Right lung (tissue), 10 donors: ENCODE measurements around the gene OR4K17. TPM values are rescaled to one million over a fixed set of nuclear protein-coding genes. Genes with fewer than 3 reads are reported as not detected.
"Not testable (repeated sequence)": the region's sequence is repeated elsewhere in the genome, so short reads cannot be mapped to it uniquely, and the experiment has no call there.

Experiments used
- DNase-seq, 2 donors: peaks; one replicate each; pipeline ENCODE4 v3.0.0-alpha.2; 2013
- long read RNA-seq, 8 donors: transcript quantifications; one replicate each; lab custom pipeline, GENCODE V29; 2026
- polyA plus RNA-seq, 5 donors: library from polyadenylated mRNA; unstranded; fragments of 120-200 nt; gene quantifications; one replicate each; pipeline versions ENCODE4 v1.2.1 to v1.2.3, GENCODE V29; 2013; ENCODE audit warnings: inconsistent platforms in 1 of 5, low replicate concordance in 1 of 5; ENCODE audit not compliant: insufficient read length in 5 of 5, insufficient read depth in 1 of 5

OR4K17 gene, protein sequence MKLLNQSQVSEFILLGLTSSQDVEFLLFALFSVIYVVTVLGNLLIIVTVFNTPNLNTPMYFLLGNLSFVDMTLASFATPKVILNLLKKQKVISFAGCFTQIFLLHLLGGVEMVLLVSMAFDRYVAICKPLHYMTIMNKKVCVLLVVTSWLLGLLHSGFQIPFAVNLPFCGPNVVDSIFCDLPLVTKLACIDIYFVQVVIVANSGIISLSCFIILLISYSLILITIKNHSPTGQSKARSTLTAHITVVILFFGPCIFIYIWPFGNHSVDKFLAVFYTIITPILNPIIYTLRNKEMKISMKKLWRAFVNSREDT
- polyA plus RNA-seq: under 1 TPM in 3 of 5 donors, not detected in 2; 0.06 to 0.12 (median 0.08) TPM
- long read RNA-seq, donor 1: 0 reads
- long read RNA-seq, donor 2: 0 reads
- long read RNA-seq, donor 3: 0 reads
- long read RNA-seq, donor 4: 0 reads
- long read RNA-seq, donor 5: 0 reads
- long read RNA-seq, donor 6: 0 reads
- long read RNA-seq, donor 7, partial matches to known transcripts: 19 of 27 reads
- long read RNA-seq, donor 7, other reads (novel, unspliced or antisense): 8 of 27 reads
- long read RNA-seq, donor 8: 0 reads

DNA sequence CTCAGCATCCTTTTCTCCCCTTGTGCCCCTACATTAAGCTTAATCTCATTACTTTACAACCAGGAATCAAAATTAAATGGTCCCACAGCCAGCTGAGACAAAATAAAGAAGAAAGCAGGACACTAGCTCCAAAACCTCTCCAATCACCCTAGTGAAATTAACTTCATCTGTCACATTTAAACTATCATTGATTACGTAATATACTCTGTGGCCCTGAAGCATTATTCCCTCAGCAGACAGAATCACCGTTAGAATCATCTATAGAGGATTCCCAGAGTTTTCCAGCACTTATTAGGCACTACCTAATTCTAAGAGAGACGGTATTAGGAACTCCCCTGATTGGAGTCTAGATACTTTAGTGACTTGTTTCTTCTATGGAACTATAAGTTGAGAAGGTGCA is at the start of gene OR4K17:
TSS of gene OR4K17 (plus strand) at position 302 of the 400 bp plus-strand sequence. CDS start 6,761 bp downstream, outside the sequence.
- no peak for DNase-seq

DNA sequence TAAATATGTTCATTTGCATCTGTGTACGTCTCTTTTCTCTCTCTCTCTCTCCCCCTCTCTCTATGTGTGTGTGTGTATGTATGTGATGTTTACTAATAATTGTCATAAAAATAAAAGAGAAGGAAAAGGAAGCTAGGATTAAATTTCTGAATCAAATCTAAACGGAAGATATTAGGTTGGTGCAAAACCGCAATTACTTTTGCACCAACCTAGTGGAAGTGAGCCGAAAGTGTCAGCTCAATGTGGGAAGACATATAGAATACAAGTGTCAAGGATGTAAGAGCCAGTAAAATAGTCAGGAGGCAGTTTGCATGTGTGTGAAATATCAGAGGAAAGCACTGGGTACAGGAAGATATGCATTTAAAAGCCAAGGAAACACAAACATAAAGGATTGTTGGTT is 18.5 kb upstream of the OR4K17 start:
- no peak for DNase-seq

DNA sequence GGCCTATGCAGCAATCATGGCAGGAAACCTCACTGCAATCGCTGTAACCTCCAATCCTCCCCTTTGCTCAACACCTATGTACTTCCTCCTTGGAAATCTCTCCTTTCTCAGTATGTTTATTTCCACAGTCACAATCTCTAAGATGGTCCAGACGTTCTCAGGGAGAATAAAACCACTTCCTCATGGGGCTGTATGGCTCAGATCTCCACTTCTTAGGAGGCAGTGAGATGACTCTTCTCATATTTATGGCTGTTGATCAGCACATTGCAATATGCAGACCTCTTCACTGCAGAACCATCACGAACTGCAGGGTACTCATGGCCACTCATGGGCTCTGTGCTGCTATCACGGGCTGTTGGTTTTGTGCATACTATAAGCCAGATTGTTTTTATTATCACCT is 17.1 kb upstream of the OR4K17 start:
- DNase-seq: no peak

DNA sequence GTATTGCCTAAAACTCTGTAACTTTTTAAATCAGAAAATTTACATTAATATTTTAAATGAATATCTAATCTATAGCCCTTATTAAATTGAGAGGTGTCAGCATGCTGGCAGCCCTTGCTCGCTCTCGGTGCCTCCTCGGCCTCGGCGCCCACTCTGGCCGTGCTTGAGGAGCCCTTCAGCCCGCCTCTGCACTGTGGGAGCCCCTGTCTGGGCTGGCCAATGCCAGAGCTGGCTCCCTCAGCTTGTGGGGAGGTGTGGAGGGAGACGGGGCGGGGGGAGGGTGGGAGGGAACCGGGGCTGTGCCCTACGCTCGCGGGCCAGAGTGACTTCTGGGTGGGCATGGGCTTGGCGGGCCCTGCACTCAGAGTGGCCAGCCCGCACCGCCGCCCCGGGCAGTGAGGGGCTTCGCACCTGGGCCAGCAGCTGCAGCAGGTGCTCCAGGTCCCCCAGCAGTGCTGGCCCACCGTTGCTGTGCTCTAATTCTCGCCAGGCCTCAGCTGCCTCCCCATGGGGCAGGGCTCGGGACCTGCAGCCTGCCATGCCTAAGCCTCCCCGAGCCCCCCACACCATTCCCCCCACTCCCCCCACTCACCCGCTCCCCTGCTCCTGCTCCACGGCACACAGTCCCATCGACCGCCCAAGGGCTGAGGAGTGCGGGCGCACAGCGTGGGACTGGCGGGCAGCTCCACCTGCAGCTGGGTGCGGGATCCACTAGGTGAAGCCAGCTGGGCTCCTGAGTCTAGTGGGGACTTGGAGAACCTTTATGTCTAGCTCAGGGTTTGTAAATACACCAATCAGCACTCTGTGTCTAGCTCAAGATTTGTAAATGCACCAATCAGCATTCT is 11.4 kb upstream of the OR4K17 start:
- not testable (repeated sequence) for DNase-seq

DNA sequence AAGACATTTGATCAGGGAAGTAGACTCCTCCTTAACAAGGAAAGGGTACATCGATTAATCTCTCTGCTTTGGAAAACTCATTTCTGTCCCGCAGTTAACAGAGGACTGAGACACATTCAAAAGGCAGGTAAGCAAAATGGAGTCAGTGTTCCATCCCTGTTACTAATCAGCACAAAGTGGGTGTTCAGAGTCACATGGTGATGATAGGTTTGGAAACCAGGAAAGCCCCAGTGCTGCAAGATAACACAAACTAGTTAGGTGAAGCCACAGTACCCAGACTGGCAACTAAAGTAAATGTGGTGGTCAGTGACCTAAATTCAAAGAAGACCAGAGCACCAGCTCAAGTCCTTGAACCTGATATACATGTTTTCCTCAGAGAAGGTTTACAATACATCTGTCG is 1.8 kb downstream of the OR4K17 start:
- no peak for DNase-seq

DNA sequence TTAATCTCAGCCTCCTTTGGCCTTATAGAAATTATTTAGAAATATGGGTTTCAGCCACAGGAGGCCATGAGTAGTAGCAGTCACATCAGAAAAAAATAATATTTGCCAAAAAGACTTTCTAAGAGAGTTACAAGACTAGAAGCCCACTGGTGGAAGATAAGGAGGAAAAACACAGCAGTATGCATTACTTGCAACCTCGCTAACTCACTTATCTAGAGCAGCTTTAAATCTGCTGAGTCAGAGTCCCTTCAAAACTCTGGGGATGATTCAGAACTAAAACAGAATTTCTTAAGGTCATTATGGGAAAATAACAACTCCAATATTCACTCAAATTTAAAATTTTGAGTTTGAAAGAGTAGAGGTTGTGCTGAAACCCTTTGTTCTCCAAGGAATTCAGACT is 6.2 kb downstream of the OR4K17 start:
- no peak for DNase-seq

DNA sequence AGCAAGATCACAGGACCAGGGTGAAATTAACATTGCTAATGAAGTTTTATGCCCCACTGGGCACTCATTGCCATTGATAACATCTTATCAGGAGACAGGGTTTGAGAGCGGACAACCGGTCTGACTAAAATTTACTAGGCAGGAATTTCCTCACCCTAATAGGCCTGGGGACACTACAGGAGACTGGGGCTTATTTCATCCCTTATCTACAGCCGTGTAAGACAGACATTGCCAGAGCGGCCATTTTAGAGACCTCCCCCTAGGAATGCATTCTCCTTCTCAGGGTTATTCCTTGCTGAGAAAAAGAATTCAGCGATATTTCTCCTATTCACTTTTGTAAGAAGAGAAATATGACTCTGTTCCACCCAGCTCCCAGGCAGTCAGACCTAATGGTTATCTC is 8.3 kb downstream of the OR4K17 start:
- DNase-seq: no peak

DNA sequence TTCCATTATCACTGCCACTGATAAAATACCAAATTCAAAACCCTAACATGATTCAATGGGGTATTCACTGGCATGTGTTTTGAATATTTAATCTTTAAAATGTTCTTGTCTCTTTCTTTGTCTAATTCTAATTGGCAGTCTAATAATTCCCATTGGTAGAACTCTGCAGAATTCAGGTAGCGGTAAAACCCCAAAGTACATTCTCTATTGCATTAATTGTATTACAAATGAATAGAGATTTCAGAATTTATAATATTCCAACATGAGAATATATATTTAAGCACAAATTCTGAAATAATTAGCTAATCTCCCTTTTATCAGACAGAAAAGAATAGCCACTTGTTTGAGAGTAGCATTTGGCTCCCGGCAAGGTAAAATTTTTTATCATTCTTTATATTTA is 28.0 kb downstream of the OR4K17 start, which contains the start of gene OR4N5:
TSS of gene OR4N5 (plus strand) at position 301 of the 400 bp plus-strand sequence. CDS start 4,916 bp downstream, outside the sequence.
- no peak for DNase-seq

DNA sequence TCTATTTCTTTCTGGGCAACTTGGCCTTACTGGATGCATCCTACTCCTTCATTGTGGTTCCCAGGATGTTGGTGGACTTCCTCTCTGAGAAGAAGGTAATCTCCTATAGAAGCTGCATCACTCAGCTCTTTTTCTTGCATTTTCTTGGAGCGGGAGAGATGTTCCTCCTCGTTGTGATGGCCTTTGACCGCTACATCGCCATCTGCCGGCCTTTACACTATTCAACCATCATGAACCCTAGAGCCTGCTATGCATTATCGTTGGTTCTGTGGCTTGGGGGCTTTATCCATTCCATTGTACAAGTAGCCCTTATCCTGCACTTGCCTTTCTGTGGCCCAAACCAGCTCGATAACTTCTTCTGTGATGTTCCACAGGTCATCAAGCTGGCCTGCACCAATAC is 33.4 kb downstream of the OR4K17 start:
- DNase-seq: no peak

DNA sequence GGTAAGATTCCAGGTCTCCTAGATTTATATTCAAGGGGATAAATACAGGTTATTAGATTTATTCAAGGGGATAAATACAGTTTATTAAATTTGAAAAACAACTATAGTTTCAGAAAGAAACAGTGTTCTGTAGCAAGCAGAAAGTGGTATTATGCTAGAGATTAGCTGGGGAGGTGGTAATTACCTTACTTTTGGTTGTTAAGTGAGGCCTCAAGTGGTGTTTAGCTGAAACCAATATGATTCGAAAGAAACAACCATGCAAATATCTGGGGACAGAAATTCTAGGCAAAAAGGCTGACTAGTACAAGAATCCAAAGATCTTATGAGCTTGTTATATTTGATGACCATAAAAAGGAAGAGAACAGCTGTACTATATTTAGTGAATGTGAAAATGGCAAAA is 34.3 kb downstream of the OR4K17 start:
- DNase-seq: no peak

DNA sequence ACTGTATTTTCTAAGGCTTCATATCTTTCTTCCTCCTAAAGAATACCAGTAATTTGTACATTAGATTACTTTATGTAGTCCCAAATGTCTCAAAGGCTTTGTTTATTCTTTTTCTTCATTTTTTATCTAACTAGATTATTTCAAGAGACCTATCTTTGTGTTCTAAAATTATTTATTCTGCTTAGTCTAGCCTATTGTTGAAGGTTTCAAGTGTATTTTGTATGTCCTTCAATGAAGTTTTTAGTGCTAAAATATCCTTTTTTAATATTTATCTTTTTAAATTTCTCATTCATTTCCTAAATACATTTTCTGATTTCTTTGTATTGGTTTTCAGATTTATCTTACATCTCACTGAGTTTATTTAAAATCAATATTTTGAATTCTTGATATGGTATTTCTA is 53.9 kb downstream of the OR4K17 start:
- DNase-seq: no peak

DNA sequence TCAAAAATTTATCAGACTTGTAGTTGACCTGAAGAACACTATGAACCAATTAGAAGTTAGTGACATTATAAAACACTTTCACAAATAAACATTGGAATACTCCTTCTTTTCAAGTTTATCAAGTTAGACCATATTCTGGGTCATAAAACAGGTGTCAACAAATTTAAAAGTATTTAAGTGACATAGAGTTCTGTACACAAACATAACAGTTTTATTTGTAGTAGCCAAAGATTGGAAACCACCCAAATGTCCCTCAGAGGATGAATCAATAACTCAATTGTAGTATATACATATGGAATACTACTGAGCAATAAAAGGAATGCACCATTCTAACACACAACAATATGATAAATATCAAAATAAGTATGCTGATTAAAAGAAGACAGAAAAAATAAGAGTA is 56.6 kb downstream of the OR4K17 start:
- no peak for DNase-seq

DNA sequence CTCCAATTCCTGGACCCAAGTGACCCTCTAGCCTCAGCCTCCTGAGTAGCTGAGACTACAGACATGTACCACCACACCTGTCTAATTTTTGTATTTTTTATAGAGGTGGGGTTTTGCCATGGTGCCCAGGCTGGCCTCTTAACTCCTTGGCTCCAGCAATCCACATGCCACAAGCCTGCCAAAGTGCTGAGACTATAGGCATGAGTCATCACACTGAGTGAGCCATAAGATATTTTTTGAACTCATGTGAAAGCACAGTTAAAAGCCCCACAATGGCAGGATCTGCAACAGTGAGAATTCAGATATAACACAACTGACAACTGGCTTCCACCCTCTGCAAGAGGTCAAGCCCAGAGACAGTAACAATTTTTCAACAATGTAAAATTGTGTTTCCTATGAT is 59.3 kb downstream of the OR4K17 start:
- not testable (repeated sequence) for DNase-seq

Other genes starting within 250 kb of the OR4K17 start
- gene OR4K2, start 235.6 kb upstream of the OR4K17 start, polyA plus RNA-seq: not detected
- not detected for gene OR4K5, start 190.1 kb upstream of the OR4K17 start, polyA plus RNA-seq
- gene OR4K1, start 179.8 kb upstream of the OR4K17 start, polyA plus RNA-seq: not detected
- not detected for gene OR4K15, start 135.1 kb upstream of the OR4K17 start, polyA plus RNA-seq
- not detected for gene OR4Q2, start 108.6 kb upstream of the OR4K17 start, polyA plus RNA-seq
- gene OR4K14, start 91.4 kb upstream of the OR4K17 start, polyA plus RNA-seq: not detected
- gene OR4K13, start 74.7 kb upstream of the OR4K17 start, polyA plus RNA-seq: not detected
- gene OR4L1, start 50.7 kb upstream of the OR4K17 start, polyA plus RNA-seq: not detected
- not detected for gene OR4N5, start 28.1 kb downstream of the OR4K17 start, polyA plus RNA-seq
- gene OR11G2, start 80.2 kb downstream of the OR4K17 start, polyA plus RNA-seq: not detected
- not detected for gene OR11H6, start 113.0 kb downstream of the OR4K17 start, polyA plus RNA-seq
- gene OR11H7, start 118.2 kb downstream of the OR4K17 start, polyA plus RNA-seq: under 1 TPM; 0.51 to 0.84 (median 0.59) TPM
- gene OR11H4, start 128.5 kb downstream of the OR4K17 start, polyA plus RNA-seq: under 1 TPM in 1 of 5 donors, not detected in 4; 0.14 TPM
- 10 to 100 TPM; 18.8 to 26.5 (median 23.7) TPM for gene TTC5, start 195.2 kb downstream of the OR4K17 start, polyA plus RNA-seq
- 100 to 1,000 TPM; 109 to 150 (median 141) TPM for gene CCNB1IP1, start 222.5 kb downstream of the OR4K17 start, polyA plus RNA-seq
- gene PARP2, start 232.9 kb downstream of the OR4K17 start, polyA plus RNA-seq: 10 to 100 TPM; 50.3 to 71.0 (median 62.8) TPM